WTC11 (cell line): ENCODE results near the gene ACSS3. TPM values are rescaled to one million over a fixed set of nuclear protein-coding genes. Genes with fewer than 3 reads are reported as not detected.

Source experiments
- ATAC-seq: fragments of 200-7000 bp; cut with Tn5 transposase; 2 replicates; pipeline ENCODE4 v1.10.0; 2021; ENCODE audit warnings: mild to moderate bottlenecking, moderate library complexity
- CTCF ChIA-PET: fragments of 300-600 bp; sonication (Branson Sonifier 250); formaldehyde crosslinking; loops from one replicate; lab custom pipeline; 2021; ENCODE audit warnings: antibody characterized with exemption; lab: Charles Lee
- POLR2A ChIA-PET: fragments of 350-600 bp; sonication (Branson Sonifier 250); formaldehyde crosslinking; loops from one replicate; lab custom pipeline; 2021; ENCODE audit warnings: antibody characterized with exemption; lab: Charles Lee
- DNase-seq: peaks from one replicate; pipeline ENCODE4 v3.0.0; 2021; ENCODE audit warnings: low spot score
- H3K27ac Mint-ChIP-seq: 2 replicates; pipeline ENCODE4 v1.8.0; 2021; ENCODE audit warnings: mixed read lengths
- H3K27me3 Mint-ChIP-seq: 2 replicates; pipeline ENCODE4 v1.8.0; 2021; ENCODE audit warnings: low read depth, mild to moderate bottlenecking, moderate library complexity, mixed read lengths
- H3K36me3 Mint-ChIP-seq: 2 replicates; pipeline ENCODE4 v1.8.0; 2021; ENCODE audit warnings: mixed read lengths
- H3K4me1 Mint-ChIP-seq: 2 replicates; pipeline ENCODE4 v1.8.0; 2022; ENCODE audit warnings: mixed read lengths
- H3K4me3 Mint-ChIP-seq: 2 replicates; pipeline ENCODE4 v1.8.0; 2021; ENCODE audit warnings: mild to moderate bottlenecking, moderate library complexity, mixed read lengths
- H3K9me3 Mint-ChIP-seq: 2 replicates; pipeline ENCODE4 v1.8.0; 2021; ENCODE audit warnings: mixed read lengths
- AFF4 ChIP-seq: sonication (generic); formaldehyde crosslinking; IDR thresholded peaks from 2 replicates; pipeline ENCODE4 v1.8.1; 2023; ENCODE audit warnings: mild to moderate bottlenecking, missing genetic modification reagents, borderline replicate concordance
- ATF1 ChIP-seq: sonication (generic); formaldehyde crosslinking; IDR thresholded peaks from 2 replicates; pipeline ENCODE4 v1.8.1; 2023; ENCODE audit warnings: mild to moderate bottlenecking, moderate library complexity, missing genetic modification reagents
- CBFB ChIP-seq: sonication (generic); formaldehyde crosslinking; IDR thresholded peaks from 2 replicates; pipeline ENCODE4 v1.8.1; 2022; ENCODE audit warnings: mild to moderate bottlenecking, low read depth, missing genetic modification reagents
- CDX4 ChIP-seq: fragments of 250-450 bp; sonication (Bioruptor Pico); IDR thresholded peaks from 2 replicates; pipeline ENCODE4 v1.9.0; 2021; ENCODE audit warnings: moderate library complexity, mild to moderate bottlenecking, inconsistent platforms, borderline replicate concordance
- E2F1 ChIP-seq: sonication (generic); formaldehyde crosslinking; IDR thresholded peaks from 2 replicates; pipeline ENCODE4 v1.8.0; 2022; ENCODE audit warnings: mild to moderate bottlenecking, missing genetic modification reagents
- ERG ChIP-seq: fragments of 250-450 bp; sonication (Bioruptor Pico); IDR thresholded peaks from 2 replicates; pipeline ENCODE4 v1.8.0; 2021; ENCODE audit warnings: mild to moderate bottlenecking
- FOXK1 ChIP-seq: sonication (generic); formaldehyde crosslinking; IDR thresholded peaks from 2 replicates; pipeline ENCODE4 v1.8.0; 2022; ENCODE audit warnings: mild to moderate bottlenecking, moderate library complexity, missing genetic modification reagents
- GTF2I ChIP-seq: fragments of 250-450 bp; sonication (Bioruptor Pico); conservative IDR thresholded peaks from 2 replicates; pipeline ENCODE4 v1.4.0; 2021; ENCODE audit warnings: mild to moderate bottlenecking
- MXD4 ChIP-seq: fragments of 250-450 bp; sonication (Bioruptor Pico); IDR thresholded peaks from 2 replicates; pipeline ENCODE4 v1.8.0; 2021; ENCODE audit warnings: mild to moderate bottlenecking, moderate library complexity, borderline replicate concordance
- MYBL2 ChIP-seq: sonication (generic); formaldehyde crosslinking; IDR thresholded peaks from 2 replicates; pipeline ENCODE4 v1.8.1; 2023; ENCODE audit warnings: mild to moderate bottlenecking, moderate library complexity, missing genetic modification reagents
- NR1H2 ChIP-seq: sonication (generic); formaldehyde crosslinking; IDR thresholded peaks from 2 replicates; pipeline ENCODE4 v1.9.0; 2021; ENCODE audit warnings: mild to moderate bottlenecking, moderate library complexity, missing genetic modification reagents
- RORB ChIP-seq: fragments of 250-450 bp; sonication (Bioruptor Pico); IDR thresholded peaks from 2 replicates; pipeline ENCODE4 v1.9.0; 2021; ENCODE audit warnings: mild to moderate bottlenecking
- SMAD4 ChIP-seq: sonication (generic); formaldehyde crosslinking; IDR thresholded peaks from 2 replicates; pipeline ENCODE4 v1.8.0; 2022; ENCODE audit warnings: mild to moderate bottlenecking, missing genetic modification reagents
- TCF7 ChIP-seq: sonication (generic); formaldehyde crosslinking; IDR thresholded peaks from 2 replicates; pipeline ENCODE4 v1.8.0; 2022; ENCODE audit warnings: mild to moderate bottlenecking, low read depth, missing genetic modification reagents, moderate library complexity
- TEAD4 ChIP-seq: sonication (generic); formaldehyde crosslinking; IDR thresholded peaks from 2 replicates; pipeline ENCODE4 v1.8.0; 2022; ENCODE audit warnings: mild to moderate bottlenecking, missing genetic modification reagents
- TP53 ChIP-seq: sonication (generic); formaldehyde crosslinking; IDR thresholded peaks from 2 replicates; pipeline ENCODE4 v1.8.1; 2023; ENCODE audit warnings: mild to moderate bottlenecking, missing genetic modification reagents
- ZNF317 ChIP-seq: sonication (generic); formaldehyde crosslinking; IDR thresholded peaks from 2 replicates; pipeline ENCODE4 v1.8.1; 2023; ENCODE audit warnings: low read depth, mild to moderate bottlenecking, moderate library complexity, missing genetic modification reagents, borderline replicate concordance
- ZNF425 ChIP-seq: fragments of 250-450 bp; sonication (Bioruptor Pico); conservative IDR thresholded peaks from 2 replicates; pipeline ENCODE4 v1.9.0; 2021; ENCODE audit warnings: mild to moderate bottlenecking
- ZNF532 ChIP-seq: fragments of 250-450 bp; sonication (Bioruptor Pico); IDR thresholded peaks from 2 replicates; pipeline ENCODE4 v1.9.0; 2021; ENCODE audit warnings: mild to moderate bottlenecking, borderline replicate concordance
- total RNA-seq: library from RNA; stranded (reverse); gene quantifications from 3 replicates; pipeline ENCODE4 v1.2.3, GENCODE V29; 2021

Gene ACSS3
- total RNA-seq, 1 experiment from 2014 or later = 18.6 TPM

- TF ChIP-seq ZNF532 (CRISPR knock-in tag) (no peak), MXD4 (CRISPR knock-in tag) (no peak), CBFB (CRISPR knock-in tag) (no peak), RORB (no peak), MYBL2 (CRISPR knock-in tag) (no peak), ZNF317 (CRISPR knock-in tag) (no peak), ERG (CRISPR knock-in tag) (no peak)
These were observed 167.6 kb downstream of the ACSS3 start (continued) for GRCh38 chr12:81245458-81245857.

- no peaks in the 10 kb centered on the region for H3K27me3 Mint-ChIP-seq
- H3K36me3 Mint-ChIP-seq = peaks cover 21% of the 10 kb centered on the region
- no peak overlapping the region for H3K4me3 Mint-ChIP-seq
- peak overlapping the region; percentile 77 for H3K27ac Mint-ChIP-seq
- POLR2A ChIA-PET = no interaction called here
- CTCF ChIA-PET = interaction anchor here (1.0 kb wide), 1 partner anchor 409 kb away, joined by 3 read pairs; no protein-coding TSS in a partner anchor
- DNase-seq = no peak
- peaks cover 22% of the 10 kb centered on the region for H3K9me3 Mint-ChIP-seq
- peak; percentile 78 for ATAC-seq
- H3K4me1 Mint-ChIP-seq = peaks cover 11% of the 10 kb centered on the region
- TF ChIP-seq ERG (CRISPR knock-in tag) (no peak), ATF1 (no peak), SMAD4 (CRISPR knock-in tag) (no peak), MYBL2 (CRISPR knock-in tag) (no peak), TEAD4 (no peak), CDX4 (no peak), NR1H2 (CRISPR knock-in tag) (no peak), TP53 (CRISPR knock-in tag) (no peak), FOXK1 (CRISPR knock-in tag) (no peak), E2F1 (CRISPR knock-in tag) (no peak), ZNF425 (CRISPR knock-in tag) (no peak), AFF4 (CRISPR knock-in tag) (no peak), GTF2I (CRISPR knock-in tag) (no peak), RORB (no peak), TCF7 (no peak)
These were observed 168.2 kb downstream of the ACSS3 start for GRCh38 chr12:81245907-81246570.
